ENCODE results near the gene RAPGEF5. TPM values are rescaled to one million over a fixed set of nuclear protein-coding genes. Genes with fewer than 3 reads are reported as not detected.

Gene RAPGEF5
- total RNA-seq, 5 donors from 2014 or later (not counting 1 experiment from before 2014, with no cell fraction given): 0.12 to 2.4 (median 0.61) TPM

DNA sequence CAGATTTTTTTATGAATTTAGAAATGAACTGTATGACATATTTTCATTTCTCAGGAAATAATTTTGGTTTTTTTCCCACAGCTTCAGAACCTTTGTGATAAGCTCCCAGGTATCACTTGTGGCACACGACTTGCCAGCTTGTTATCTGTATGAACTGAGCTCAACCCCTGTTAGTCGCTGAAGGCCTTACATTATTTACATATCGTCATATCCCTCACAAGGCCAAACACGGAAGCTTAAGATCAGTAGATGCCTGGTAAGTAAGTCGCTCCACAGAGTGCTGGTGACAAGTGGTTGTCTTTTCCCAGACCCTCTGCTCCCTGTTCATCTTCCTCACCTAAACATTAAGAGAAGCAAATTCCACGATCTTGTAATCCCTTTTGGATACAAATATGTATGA lies 55.2 kb downstream of the RAPGEF5 start:
- no peak overlapping the region for H3K27ac Mint-ChIP-seq
- H3K9me3 Mint-ChIP-seq: peaks cover 0 to 8% (median 5%) of the 10 kb centered on the region in 3 donors
- ATAC-seq (replicated peaks in 1 of 4) (no peak), DNase-seq (no peak)
- H3K4me1 ChIP-seq (ENCODE audit: control insufficient read depth in 1 of 2, extremely low read depth in 1 of 2, insufficient read depth in 2 of 2, low read length in 2 of 2): no peaks in the 10 kb centered on the region
- 50% methylated on average over 1 of the region's 6 CpGs for WGBS (ENCODE audit: insufficient coverage)
- no peak overlapping the region for H3K27ac ChIP-seq (ENCODE audit: low read length)
- peaks cover 0 to 5% of the 10 kb centered on the region in 2 donors for H3K27me3 Mint-ChIP-seq
- POLR2A ChIA-PET: no interaction called here
- no peak overlapping the region for H3K4me3 Mint-ChIP-seq
- H3K4me1 Mint-ChIP-seq: no peaks in the 10 kb centered on the region
- no peaks in the 10 kb centered on the region for H3K9me3 ChIP-seq
- no peaks in the 10 kb centered on the region for H3K36me3 ChIP-seq (ENCODE audit: control insufficient read depth in 2 of 2, extremely low read depth in 1 of 2, insufficient read depth in 1 of 2, low read length in 1 of 2)
- CTCF ChIA-PET: interaction anchor here in 1 of 2 donors (0.7 kb wide), 1 partner anchor 754 kb away, joined by 3 read pairs; no protein-coding TSS in a partner anchor
- H3K27me3 ChIP-seq (replicated peaks in 1 of 2; ENCODE audit: control insufficient read depth in 2 of 2, extremely low read depth in 1 of 2, insufficient read depth in 2 of 2, low read length in 1 of 2): no peaks in the 10 kb centered on the region
- H3K4me3 ChIP-seq (ENCODE audit: control insufficient read depth in 1 of 2, extremely low read depth in 1 of 2, low read length in 1 of 2): no peak overlapping the region
- H3K36me3 Mint-ChIP-seq: no peaks in the 10 kb centered on the region

DNA sequence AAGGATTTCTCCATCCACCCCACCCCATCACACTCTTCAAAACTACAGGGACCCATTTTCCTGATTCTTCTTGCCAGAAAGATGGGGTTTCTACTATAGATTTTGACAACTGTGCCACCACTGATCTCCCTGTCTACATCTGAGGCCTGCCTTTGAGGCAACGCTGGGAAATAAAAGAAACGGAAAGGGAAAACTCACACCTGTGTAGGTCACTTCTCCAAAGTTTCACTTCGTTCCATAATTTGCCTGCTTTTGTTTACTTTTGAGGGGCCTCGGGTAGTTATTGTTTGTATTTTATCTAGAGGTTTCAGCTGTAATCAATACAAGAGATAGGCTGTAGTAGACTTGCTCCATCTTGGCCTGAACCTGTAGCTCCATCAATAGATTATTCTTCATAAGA lies 56.1 kb downstream of the RAPGEF5 start:
- no peak overlapping the region for H3K27ac Mint-ChIP-seq
- CTCF ChIA-PET: no interaction called here
- POLR2A ChIA-PET: no interaction called here
- Histone ChIP-seq H3K36me3 (ENCODE audit: control insufficient read depth in 2 of 2, extremely low read depth in 1 of 2, insufficient read depth in 1 of 2, low read length in 1 of 2) (no peaks in the 10 kb centered on the region), H3K9me3 (no peaks in the 10 kb centered on the region), H3K27me3 (replicated peaks in 1 of 2; ENCODE audit: control insufficient read depth in 2 of 2, extremely low read depth in 1 of 2, insufficient read depth in 2 of 2, low read length in 1 of 2) (no peaks in the 10 kb centered on the region), H3K27ac (ENCODE audit: low read length) (no peak overlapping the region), H3K4me3 (ENCODE audit: control insufficient read depth in 1 of 2, extremely low read depth in 1 of 2, low read length in 1 of 2) (no peak overlapping the region), H3K4me1 (ENCODE audit: control insufficient read depth in 1 of 2, extremely low read depth in 1 of 2, insufficient read depth in 2 of 2, low read length in 2 of 2) (no peaks in the 10 kb centered on the region)
- peaks cover 0 to 5% of the 10 kb centered on the region in 2 donors for H3K27me3 Mint-ChIP-seq
- DNase-seq (no peak), ATAC-seq (replicated peaks in 1 of 4) (no peak)
- no peaks in the 10 kb centered on the region for H3K4me1 Mint-ChIP-seq
- H3K4me3 Mint-ChIP-seq: no peak overlapping the region
- no peaks in the 10 kb centered on the region for H3K9me3 Mint-ChIP-seq
- no peaks in the 10 kb centered on the region for H3K36me3 Mint-ChIP-seq
- 100% methylated on average over 1 of the region's 4 CpGs for WGBS (ENCODE audit: insufficient coverage)

DNA sequence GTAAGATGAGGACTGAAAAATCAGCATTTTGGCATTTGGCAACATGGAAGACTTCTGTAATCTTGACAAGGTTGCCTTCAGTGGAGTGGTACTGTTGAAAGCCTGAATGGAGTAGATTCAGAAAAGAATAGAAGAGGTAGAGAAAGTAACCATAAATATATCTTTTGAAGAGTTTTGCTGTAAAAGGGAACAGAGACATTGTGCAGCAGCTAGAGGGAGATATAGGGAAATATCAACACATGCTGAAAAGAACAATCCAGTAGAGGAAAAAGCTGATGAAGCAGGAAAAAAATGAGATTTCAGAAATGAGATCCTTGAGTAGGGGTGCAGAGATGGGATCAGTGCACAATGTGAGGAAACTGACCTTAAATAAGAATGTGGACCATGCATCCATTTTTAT lies 60.0 kb downstream of the RAPGEF5 start:
- CTCF ChIA-PET: no interaction called here

DNA sequence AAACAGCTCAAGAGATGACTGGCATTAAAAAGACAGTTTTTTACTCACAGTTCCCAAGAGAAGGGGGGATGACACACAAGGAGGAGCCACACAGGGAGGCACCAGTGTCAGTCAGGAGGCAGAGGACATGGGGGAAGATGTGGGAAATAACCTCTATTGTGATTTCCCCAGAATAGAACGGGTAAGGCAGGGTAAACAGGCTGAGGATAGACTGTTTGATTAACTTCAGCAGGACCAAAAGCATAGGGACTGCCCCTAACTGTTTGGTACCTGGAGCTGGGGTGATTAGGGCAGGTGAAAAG lies 60.7 kb downstream of the RAPGEF5 start:
- H3K27ac ChIP-seq (ENCODE audit: low read length): no peak overlapping the region
- peaks cover 5 to 9% (median 9%) of the 10 kb centered on the region in 3 donors for H3K4me1 Mint-ChIP-seq
- ChIA-PET CTCF (interaction anchor here in 1 of 2 donors (0.7 kb wide), 1 partner anchor 1826 kb away, joined by 4 read pairs; no protein-coding TSS in a partner anchor), POLR2A (no interaction called here)
- no peaks in the 10 kb centered on the region for H3K36me3 ChIP-seq (ENCODE audit: control insufficient read depth in 2 of 2, extremely low read depth in 1 of 2, insufficient read depth in 1 of 2, low read length in 1 of 2)
- no peaks in the 10 kb centered on the region for H3K9me3 ChIP-seq
- no peak overlapping the region for H3K4me3 Mint-ChIP-seq
- H3K27ac Mint-ChIP-seq: no peak overlapping the region
- H3K4me3 ChIP-seq (ENCODE audit: control insufficient read depth in 1 of 2, extremely low read depth in 1 of 2, low read length in 1 of 2): no peak overlapping the region
- no peaks in the 10 kb centered on the region for H3K27me3 ChIP-seq (replicated peaks in 1 of 2; ENCODE audit: control insufficient read depth in 2 of 2, extremely low read depth in 1 of 2, insufficient read depth in 2 of 2, low read length in 1 of 2)
- no peaks in the 10 kb centered on the region for H3K36me3 Mint-ChIP-seq
- H3K9me3 Mint-ChIP-seq: no peaks in the 10 kb centered on the region
- DNase-seq: no peak
- H3K4me1 ChIP-seq (ENCODE audit: control insufficient read depth in 1 of 2, extremely low read depth in 1 of 2, insufficient read depth in 2 of 2, low read length in 2 of 2): peaks cover 7 to 14% of the 10 kb centered on the region in 2 experiments
- WGBS (ENCODE audit: insufficient coverage): 42% methylated on average over 1 of the region's 1 CpG
- no peak for ATAC-seq (replicated peaks in 1 of 4)
- H3K27me3 Mint-ChIP-seq: peaks cover 0 to 5% of the 10 kb centered on the region in 2 donors

More for the DNA sequence above, 60.0 kb downstream of the RAPGEF5 start:
- H3K4me3 ChIP-seq (ENCODE audit: control insufficient read depth in 1 of 2, extremely low read depth in 1 of 2, low read length in 1 of 2): no peak overlapping the region
- POLR2A ChIA-PET: no interaction called here
- H3K27ac Mint-ChIP-seq: no peak overlapping the region
- H3K4me3 Mint-ChIP-seq: no peak overlapping the region
- no peak for ATAC-seq (replicated peaks in 1 of 4)
- H3K27me3 ChIP-seq (replicated peaks in 1 of 2; ENCODE audit: control insufficient read depth in 2 of 2, extremely low read depth in 1 of 2, insufficient read depth in 2 of 2, low read length in 1 of 2): no peaks in the 10 kb centered on the region
- no peak for DNase-seq
- peaks cover 5 to 9% (median 9%) of the 10 kb centered on the region in 3 donors for H3K4me1 Mint-ChIP-seq
- no peak overlapping the region for H3K27ac ChIP-seq (ENCODE audit: low read length)
- no peaks in the 10 kb centered on the region for H3K36me3 Mint-ChIP-seq
- H3K9me3 ChIP-seq: no peaks in the 10 kb centered on the region
- peaks cover 0 to 5% of the 10 kb centered on the region in 2 donors for H3K27me3 Mint-ChIP-seq
- H3K4me1 ChIP-seq (ENCODE audit: control insufficient read depth in 1 of 2, extremely low read depth in 1 of 2, insufficient read depth in 2 of 2, low read length in 2 of 2): peaks cover 6 to 10% of the 10 kb centered on the region in 2 experiments
- H3K36me3 ChIP-seq (ENCODE audit: control insufficient read depth in 2 of 2, extremely low read depth in 1 of 2, insufficient read depth in 1 of 2, low read length in 1 of 2): no peaks in the 10 kb centered on the region
- H3K9me3 Mint-ChIP-seq: no peaks in the 10 kb centered on the region

DNA sequence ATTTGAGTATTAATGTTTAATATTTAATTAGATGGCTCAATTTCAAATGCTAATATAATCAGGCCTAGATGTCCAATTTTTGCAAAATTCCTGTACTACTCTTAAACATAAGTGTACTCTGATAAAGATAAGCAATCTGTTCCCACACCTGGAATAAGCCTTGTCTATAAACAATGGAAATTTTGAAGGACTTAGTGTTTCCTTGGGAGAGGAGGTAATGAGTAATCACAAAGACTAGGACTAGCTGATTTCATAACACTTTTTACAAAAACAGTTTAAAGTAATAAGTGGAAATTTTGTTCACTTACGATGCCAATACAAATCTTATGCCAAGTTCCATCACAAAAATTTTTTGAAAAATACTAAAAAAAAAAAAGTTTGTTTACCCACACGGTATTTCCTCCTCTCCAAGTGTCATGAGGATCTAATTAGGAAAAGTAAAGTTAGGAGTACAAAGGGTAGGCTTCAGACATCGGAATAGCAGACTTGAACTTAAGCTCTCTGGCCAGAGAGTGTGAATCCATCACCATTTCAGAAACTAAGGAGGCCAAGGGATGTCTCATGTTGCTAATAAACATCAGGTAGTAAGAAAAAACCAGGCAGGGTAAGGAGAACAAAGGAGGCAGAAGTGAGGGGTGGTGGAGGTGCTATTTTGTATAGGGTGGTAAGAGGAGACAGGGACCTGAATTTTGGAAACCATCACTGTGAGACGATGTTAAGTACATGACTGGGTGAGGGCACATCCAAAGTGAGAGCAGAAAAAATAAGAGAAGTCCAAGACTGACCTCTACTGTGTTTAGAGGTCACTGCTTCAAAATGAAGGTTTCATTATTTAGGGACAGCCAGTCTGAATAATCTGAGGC lies 61.3 kb downstream of the RAPGEF5 start:
- Histone ChIP-seq H3K36me3 (ENCODE audit: control insufficient read depth in 2 of 2, extremely low read depth in 1 of 2, insufficient read depth in 1 of 2, low read length in 1 of 2) (no peaks in the 10 kb centered on the region), H3K27me3 (replicated peaks in 1 of 2; ENCODE audit: control insufficient read depth in 2 of 2, extremely low read depth in 1 of 2, insufficient read depth in 2 of 2, low read length in 1 of 2) (no peaks in the 10 kb centered on the region), H3K9me3 (no peaks in the 10 kb centered on the region), H3K27ac (ENCODE audit: low read length) (no peak overlapping the region), H3K4me1 (ENCODE audit: control insufficient read depth in 1 of 2, extremely low read depth in 1 of 2, insufficient read depth in 2 of 2, low read length in 2 of 2) (peaks cover 7 to 14% of the 10 kb centered on the region in 2 experiments), H3K4me3 (ENCODE audit: control insufficient read depth in 1 of 2, extremely low read depth in 1 of 2, low read length in 1 of 2) (no peak overlapping the region)
- H3K9me3 Mint-ChIP-seq: no peaks in the 10 kb centered on the region
- H3K27ac Mint-ChIP-seq: no peak overlapping the region
- CTCF ChIA-PET: interaction anchor here in 1 of 2 donors (0.7 kb wide), 1 partner anchor 1827 kb away, joined by 4 read pairs; no protein-coding TSS in a partner anchor
- peaks cover 0 to 4% of the 10 kb centered on the region in 2 donors for H3K27me3 Mint-ChIP-seq
- WGBS (ENCODE audit: insufficient coverage): 75% methylated on average over 1 of the region's 4 CpGs
- DNase-seq (no peak), ATAC-seq (replicated peaks in 1 of 4) (no peak)
- POLR2A ChIA-PET: no interaction called here
- no peak overlapping the region for H3K4me3 Mint-ChIP-seq
- H3K36me3 Mint-ChIP-seq: no peaks in the 10 kb centered on the region
- peaks cover 5 to 9% (median 9%) of the 10 kb centered on the region in 3 donors for H3K4me1 Mint-ChIP-seq

DNA sequence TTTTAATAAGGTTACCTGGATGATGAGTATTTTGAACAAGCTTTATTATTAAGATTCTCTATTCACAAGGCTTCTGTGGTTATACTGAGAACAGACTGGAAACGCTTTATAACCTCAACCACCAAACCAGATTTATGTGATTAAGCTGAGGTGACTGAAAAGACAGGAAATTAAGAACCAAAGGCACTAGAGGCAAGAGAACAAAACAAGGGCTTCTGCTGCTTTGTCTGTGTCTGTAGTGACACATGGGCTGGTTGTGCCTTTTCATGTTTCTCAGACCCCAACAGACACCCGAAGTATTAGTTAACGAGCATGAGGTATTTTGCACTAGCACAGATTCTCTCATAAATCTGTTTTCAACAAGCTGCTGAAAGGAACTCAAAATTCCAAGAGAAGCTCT lies 64.4 kb downstream of the RAPGEF5 start:
- Histone ChIP-seq H3K27me3 (replicated peaks in 1 of 2; ENCODE audit: control insufficient read depth in 2 of 2, extremely low read depth in 1 of 2, insufficient read depth in 2 of 2, low read length in 1 of 2) (no peaks in the 10 kb centered on the region), H3K4me1 (ENCODE audit: control insufficient read depth in 1 of 2, extremely low read depth in 1 of 2, insufficient read depth in 2 of 2, low read length in 2 of 2) (peaks cover 7 to 14% of the 10 kb centered on the region in 2 experiments), H3K36me3 (ENCODE audit: control insufficient read depth in 2 of 2, extremely low read depth in 1 of 2, insufficient read depth in 1 of 2, low read length in 1 of 2) (no peaks in the 10 kb centered on the region), H3K9me3 (no peaks in the 10 kb centered on the region), H3K27ac (ENCODE audit: low read length) (no peak overlapping the region), H3K4me3 (ENCODE audit: control insufficient read depth in 1 of 2, extremely low read depth in 1 of 2, low read length in 1 of 2) (peak overlapping the region in 1 of 2 donors; percentile 19)
- Mint-ChIP-seq H3K27ac (no peak overlapping the region), H3K4me3 (no peak overlapping the region), H3K9me3 (no peaks in the 10 kb centered on the region), H3K4me1 (peaks cover 5 to 9% (median 9%) of the 10 kb centered on the region in 3 donors), H3K27me3 (peaks cover 0 to 7% of the 10 kb centered on the region in 2 donors), H3K36me3 (no peaks in the 10 kb centered on the region)
- ChIA-PET POLR2A (no interaction called here), CTCF (no interaction called here)
- DNase-seq (peak in 1 of 35 experiments; percentile 9), ATAC-seq (replicated peaks in 1 of 4) (peak in 3 of 4 experiments; percentile 35 to 62 (median 54))
- WGBS (ENCODE audit: insufficient coverage): 0% methylated on average over 1 of the region's 3 CpGs
